ENCODE measurements around the gene CBX8.

CBX8 gene

GRCh38 chr17:79821331-79822095 is 24.6 kb upstream of the CBX8 start:
- DNase-seq = no peak

- no peak for DNase-seq
These were observed 24.1 kb upstream of the CBX8 start for GRCh38 chr17:79820959-79821330.

GRCh38 chr17:79819534-79820276 is 22.8 kb upstream of the CBX8 start:
- DNase-seq = no peak

- no peak for DNase-seq
These were observed 22.2 kb upstream of the CBX8 start for GRCh38 chr17:79819085-79819484.

- no peak for DNase-seq
These were observed 21.3 kb upstream of the CBX8 start for GRCh38 chr17:79818026-79818758.

- DNase-seq = no peak
These were observed 19.1 kb upstream of the CBX8 start for GRCh38 chr17:79815836-79816461.

- peak; percentile 84 for DNase-seq
These were observed 18.3 kb upstream of the CBX8 start for GRCh38 chr17:79814974-79815835.

- DNase-seq = peak; percentile 64
These were observed 17.5 kb upstream of the CBX8 start for GRCh38 chr17:79814127-79814973.

GRCh38 chr17:79813297-79814126 is 16.6 kb upstream of the CBX8 start:
- no peak for DNase-seq

GRCh38 chr17:79812353-79813258 is 15.7 kb upstream of the CBX8 start:
- DNase-seq = peak; percentile 80

GRCh38 chr17:79811868-79812352 is 15.0 kb upstream of the CBX8 start:
- no peak for DNase-seq

- DNase-seq = peak; percentile 81
These were observed 14.4 kb upstream of the CBX8 start for GRCh38 chr17:79811011-79811867.

GRCh38 chr17:79810130-79811010 is 13.5 kb upstream of the CBX8 start:
- peak; percentile 52 for DNase-seq

GRCh38 chr17:79809530-79810129 is 12.8 kb upstream of the CBX8 start:
- no peak for DNase-seq

GRCh38 chr17:79808763-79809529 is 12.1 kb upstream of the CBX8 start:
- peak; percentile 54 for DNase-seq
